OCI-LY1 (cell line): ENCODE measurements around the gene ITGA1.

Source experiments
- H2AFZ ChIP-seq: fragments of 200-600 bp; sonication (generic), shearing (Covaris generic); 2 replicates; pipeline ENCODE4 v1.6.0; 2014; ENCODE audit warnings: antibody characterized with exemption, mild to moderate bottlenecking, low read length
- H3F3A ChIP-seq: fragments of 200-600 bp; sonication (generic), shearing (Covaris generic); 2 replicates; pipeline ENCODE4 v1.6.0; 2014; ENCODE audit warnings: mild to moderate bottlenecking, antibody characterized with exemption, low read length, moderate library complexity; ENCODE audit not compliant: insufficient read depth
- H3K27ac ChIP-seq: fragments of 200-600 bp; sonication (generic); 2 replicates; pipeline ENCODE4 v1.5.1; 2014; ENCODE audit warnings: low read length, mixed run types, mild to moderate bottlenecking, low read depth; ENCODE audit not compliant: poor library complexity, severe bottlenecking
- H3K27me3 ChIP-seq: fragments of 200-600 bp; sonication (generic); 2 replicates; pipeline ENCODE4 v1.6.0; 2014; ENCODE audit warnings: antibody characterized with exemption, mild to moderate bottlenecking, low read length, moderate library complexity; ENCODE audit not compliant: insufficient read depth
- H3K36me3 ChIP-seq: fragments of 200-600 bp; sonication (generic); 2 replicates; pipeline ENCODE4 v1.6.1; 2014; ENCODE audit warnings: mild to moderate bottlenecking, antibody characterized with exemption, low read length, moderate library complexity, mixed read lengths; ENCODE audit not compliant: insufficient read depth
- H3K4me1 ChIP-seq: fragments of 200-600 bp; sonication (generic); 2 replicates; pipeline ENCODE4 v1.5.1; 2014; ENCODE audit warnings: mild to moderate bottlenecking, low read length, moderate library complexity; ENCODE audit not compliant: insufficient read depth, severe bottlenecking
- H3K4me2 ChIP-seq: fragments of 200-600 bp; sonication (generic), shearing (Covaris generic); 2 replicates; pipeline ENCODE4 v1.6.1; 2014; ENCODE audit warnings: low read length
- H3K4me3 ChIP-seq: fragments of 200-600 bp; sonication (generic); 2 replicates; pipeline ENCODE4 v1.5.1; 2014; ENCODE audit warnings: low read length, low read depth, mild to moderate bottlenecking, mixed read lengths; ENCODE audit not compliant: poor library complexity, severe bottlenecking
- H3K79me2 ChIP-seq: fragments of 200-600 bp; shearing (Covaris generic); 2 replicates; pipeline ENCODE4 v1.6.1; 2016; ENCODE audit warnings: mixed run types, low read length, mixed read lengths; ENCODE audit not compliant: insufficient read depth
- H3K9ac ChIP-seq: fragments of 200-600 bp; sonication (generic), shearing (Covaris generic); 2 replicates; pipeline ENCODE4 v1.6.1; 2014; ENCODE audit warnings: mild to moderate bottlenecking, low read length, mixed read lengths
- H3K9me2 ChIP-seq: fragments of 200-600 bp; sonication (generic), shearing (Covaris generic); 2 replicates; pipeline ENCODE4 v1.6.1; 2014; ENCODE audit warnings: low read depth, mild to moderate bottlenecking, low read length, mixed read lengths
- H3K9me3 ChIP-seq: fragments of 200-600 bp; shearing (Covaris generic); 2 replicates; pipeline ENCODE4 v1.6.1; 2014; ENCODE audit warnings: low read length, mixed read lengths
- H4K20me1 ChIP-seq: fragments of 200-600 bp; sonication (generic), shearing (Covaris generic); 2 replicates; pipeline ENCODE4 v1.6.0; 2016; ENCODE audit warnings: mild to moderate bottlenecking, low read length; ENCODE audit not compliant: insufficient read depth
- CTCF ChIP-seq: fragments of 200-600 bp; sonication (generic), shearing (Covaris generic); IDR thresholded peaks from 2 replicates; pipeline ENCODE4 v1.5.1; 2017; ENCODE audit warnings: mild to moderate bottlenecking, antibody characterized with exemption, low read length, moderate library complexity, mixed read lengths
- EZH2 ChIP-seq: fragments of 200-600 bp; sonication (generic), shearing (Covaris generic); IDR thresholded peaks from 2 replicates; pipeline ENCODE4 v1.8.0; 2017; ENCODE audit warnings: borderline replicate concordance, mixed run types, mild to moderate bottlenecking, antibody characterized with exemption, low read length, moderate library complexity, mixed read lengths

The ITGA1 gene

DNA sequence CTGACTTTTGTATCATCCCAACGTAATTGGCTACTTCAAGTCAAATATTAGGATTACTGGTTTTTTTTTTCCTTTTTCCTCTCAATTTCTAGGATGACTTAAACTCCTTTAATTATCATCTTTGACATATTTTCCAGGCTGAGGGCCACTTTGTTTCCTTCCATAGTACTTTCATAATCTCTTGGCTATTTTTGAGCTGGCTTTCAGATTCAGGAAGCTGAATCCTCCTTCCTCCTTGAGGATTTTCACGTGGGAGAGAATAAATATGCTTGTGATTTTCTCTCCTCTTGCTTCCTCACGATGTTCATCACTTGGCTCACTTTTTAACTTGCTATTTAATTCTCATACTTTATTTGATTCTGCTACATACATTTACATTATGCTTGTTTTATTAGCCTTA lies 88.1 kb downstream of the ITGA1 start:
- Histone ChIP-seq H3K4me2 (no peak overlapping the region), H2AFZ (no peak overlapping the region), H3K27me3 (no peaks in the 10 kb centered on the region), H3K9me2 (no peaks in the 10 kb centered on the region), H3K36me3 (no peaks in the 10 kb centered on the region), H3K4me1 (no peaks in the 10 kb centered on the region), H3K9me3 (no peaks in the 10 kb centered on the region), H3F3A (no peaks in the 10 kb centered on the region), H3K4me3 (no peak overlapping the region), H3K79me2 (no peaks in the 10 kb centered on the region), H4K20me1 (no peaks in the 10 kb centered on the region), H3K27ac (no peak overlapping the region), H3K9ac (no peak overlapping the region)
- no peak for TF ChIP-seq EZH2
- TF ChIP-seq CTCF: no peak

DNA sequence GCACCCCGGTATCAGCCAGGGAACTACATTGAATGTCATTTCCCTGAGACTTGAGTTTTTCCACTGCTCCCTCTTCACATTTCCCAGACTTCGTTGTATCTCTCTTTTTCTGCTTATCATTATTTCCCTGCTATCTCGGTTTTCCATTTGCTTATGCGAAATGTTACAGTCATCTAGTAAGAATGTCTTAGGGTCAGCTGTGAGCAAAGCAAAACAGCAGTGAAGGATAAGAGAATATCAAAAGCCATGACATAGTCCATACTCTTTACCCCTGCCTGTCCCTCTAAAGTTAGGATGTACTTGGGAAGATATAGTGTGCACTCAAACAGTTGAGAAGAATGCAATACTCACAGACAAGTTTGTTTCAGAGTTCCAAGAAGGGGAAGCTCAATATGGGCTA lies 88.7 kb downstream of the ITGA1 start:
- Histone ChIP-seq H3K9me2 (no peaks in the 10 kb centered on the region), H2AFZ (no peak overlapping the region), H4K20me1 (no peaks in the 10 kb centered on the region), H3F3A (no peaks in the 10 kb centered on the region), H3K9me3 (no peaks in the 10 kb centered on the region), H3K4me2 (no peak overlapping the region), H3K27ac (no peak overlapping the region), H3K79me2 (no peaks in the 10 kb centered on the region), H3K4me1 (no peaks in the 10 kb centered on the region), H3K9ac (no peak overlapping the region), H3K36me3 (no peaks in the 10 kb centered on the region), H3K4me3 (no peak overlapping the region), H3K27me3 (no peaks in the 10 kb centered on the region)
- TF ChIP-seq EZH2 (no peak), CTCF (no peak)

DNA sequence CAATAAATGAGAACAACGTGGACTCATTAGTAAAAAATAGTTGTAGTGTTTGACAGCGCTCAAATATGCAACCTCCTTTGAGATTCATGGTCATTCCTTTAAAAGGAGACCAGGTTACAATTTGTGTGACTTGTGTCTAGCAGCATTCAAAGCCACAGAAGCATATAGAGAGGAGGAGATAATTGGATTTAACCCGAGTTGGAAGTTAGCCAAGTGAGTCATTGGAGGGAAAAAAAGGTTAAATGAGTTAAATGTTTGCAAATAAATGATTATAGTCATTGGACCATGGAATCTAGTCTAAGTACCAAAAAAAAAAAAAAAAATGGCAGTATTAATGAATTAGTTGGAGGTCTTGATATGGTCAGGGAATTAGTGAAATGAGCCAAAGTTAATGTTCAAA lies 90.9 kb downstream of the ITGA1 start:
- no peak overlapping the region for H3K4me2 ChIP-seq
- no peaks in the 10 kb centered on the region for H3K4me1 ChIP-seq
- H3K9me3 ChIP-seq: no peaks in the 10 kb centered on the region
- TF ChIP-seq CTCF (no peak), EZH2 (no peak)
- H3K79me2 ChIP-seq: no peaks in the 10 kb centered on the region
- H3K4me3 ChIP-seq: no peak overlapping the region
- no peaks in the 10 kb centered on the region for H3K9me2 ChIP-seq
- no peaks in the 10 kb centered on the region for H3F3A ChIP-seq
- no peaks in the 10 kb centered on the region for H3K27me3 ChIP-seq
- H3K36me3 ChIP-seq: no peaks in the 10 kb centered on the region
- no peak overlapping the region for H3K27ac ChIP-seq
- H2AFZ ChIP-seq: no peak overlapping the region
- no peaks in the 10 kb centered on the region for H4K20me1 ChIP-seq
- no peak overlapping the region for H3K9ac ChIP-seq
